Measurements from ENCODE around the gene BPTF. TPM values are rescaled to one million over a fixed set of nuclear protein-coding genes. Genes with fewer than 3 reads are reported as not detected.

BPTF gene
- total and polyA plus RNA-seq, 2 donors (not counting 1 experiment from before 2014, with no cell fraction given): 71.9 to 390 TPM

DNA sequence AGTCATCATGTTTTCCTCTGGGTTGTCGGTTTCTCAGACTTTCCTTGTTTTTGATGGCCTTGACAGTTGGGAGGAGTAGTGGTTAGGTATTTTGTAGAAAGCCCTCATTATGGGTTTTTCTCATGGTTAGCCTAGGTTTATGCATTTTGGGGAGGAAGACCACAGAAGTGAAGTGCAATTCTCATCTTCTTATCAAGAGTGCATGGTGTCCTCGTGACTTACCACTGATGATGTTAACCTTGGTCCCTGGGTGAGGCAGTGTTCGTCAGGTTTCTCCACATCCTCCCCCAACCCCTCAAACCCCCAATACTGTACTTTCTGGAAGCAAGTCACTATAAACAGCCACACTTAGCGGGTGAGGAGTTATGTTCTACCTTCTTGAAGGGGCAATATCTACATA, 42.3 kb downstream of the BPTF start:
- no peak for DNase-seq
- POLR2A ChIA-PET: no interaction called here
- H3K79me2 ChIP-seq (ENCODE audit: control insufficient read depth, insufficient read depth, low read length): peaks cover 74% of the 10 kb centered on the region
- H3K4me2 ChIP-seq (replicated peaks; ENCODE audit: low read depth, low read length, poor library complexity, severe bottlenecking): no peak overlapping the region
- Mint-ChIP-seq H3K4me3 (no peak overlapping the region), H3K27ac (no peak overlapping the region), H3K27me3 (no peaks in the 10 kb centered on the region), H3K4me1 (peaks cover 26% of the 10 kb centered on the region), H3K9me3 (ENCODE audit: insufficient read depth) (no peaks in the 10 kb centered on the region)
- H3K9ac ChIP-seq (ENCODE audit: low read length): no peak overlapping the region
- peaks cover 0 to 19% of the 10 kb centered on the region in 2 experiments for H3K36me3 ChIP-seq (replicated peaks in 1 of 2; ENCODE audit: control extremely low read depth in 1 of 2, control insufficient read depth in 1 of 2, extremely low read depth in 1 of 2, insufficient read depth in 2 of 2, low read length in 1 of 2)
- CTCF ChIA-PET: no interaction called here
- no peak for ATAC-seq (ENCODE audit: low read depth)
- TF ChIP-seq CTCF (IDR thresholded peaks at IDR 0.05) (no peak), EZH2 (IDR thresholded peaks at IDR 0.05; ENCODE audit: borderline replicate concordance, insufficient read depth, low read depth, low read length, poor library complexity, severe bottlenecking) (no peak)
- intact Hi-C loops (cut with micrococcal nuclease): no loop called here
- H3K4me3 ChIP-seq (ENCODE audit: control extremely low read depth in 1 of 5, extremely low read depth in 1 of 5, insufficient read depth in 1 of 5, low read depth in 2 of 5, low read length in 4 of 5): no peak overlapping the region
- H4K20me1 ChIP-seq (ENCODE audit: control insufficient read depth, insufficient read depth, low read length, poor library complexity, severe bottlenecking): peaks cover 69% of the 10 kb centered on the region
- H3K4me1 ChIP-seq (ENCODE audit: control insufficient read depth in 2 of 2, insufficient read depth in 2 of 2, low read length in 2 of 2): no peaks in the 10 kb centered on the region
- WGBS (ENCODE audit: insufficient coverage): 83% methylated on average over 1 of the region's 4 CpGs
- no peak overlapping the region for H2AFZ ChIP-seq (ENCODE audit: insufficient read depth, low read depth, low read length, poor library complexity, severe bottlenecking)
- H3K27me3 ChIP-seq (replicated peaks in 1 of 4; ENCODE audit: control extremely low read depth in 1 of 4, control insufficient read depth in 3 of 4, insufficient read depth in 4 of 4, low read length in 3 of 4): no peaks in the 10 kb centered on the region
- H3K27ac ChIP-seq (ENCODE audit: low read length in 2 of 2): no peak overlapping the region
- no peaks in the 10 kb centered on the region for H3K9me3 ChIP-seq (ENCODE audit: control extremely low read depth in 1 of 3, control insufficient read depth in 2 of 3, insufficient read depth in 1 of 3, low read length in 2 of 3)

GRCh38 chr17:67868176-67868575, 42.9 kb downstream of the BPTF start:
- Histone ChIP-seq H3K36me3 (replicated peaks in 1 of 2; ENCODE audit: control extremely low read depth in 1 of 2, control insufficient read depth in 1 of 2, extremely low read depth in 1 of 2, insufficient read depth in 2 of 2, low read length in 1 of 2) (peaks cover 0 to 14% of the 10 kb centered on the region in 2 experiments), H3K9ac (ENCODE audit: low read length) (no peak overlapping the region), H3K27ac (ENCODE audit: low read length in 2 of 2) (no peak overlapping the region), H2AFZ (ENCODE audit: insufficient read depth, low read depth, low read length, poor library complexity, severe bottlenecking) (no peak overlapping the region), H3K4me3 (ENCODE audit: control extremely low read depth in 1 of 5, extremely low read depth in 1 of 5, insufficient read depth in 1 of 5, low read depth in 2 of 5, low read length in 4 of 5) (no peak overlapping the region), H3K27me3 (replicated peaks in 1 of 4; ENCODE audit: control extremely low read depth in 1 of 4, control insufficient read depth in 3 of 4, insufficient read depth in 4 of 4, low read length in 3 of 4) (no peaks in the 10 kb centered on the region), H3K4me2 (replicated peaks; ENCODE audit: low read depth, low read length, poor library complexity, severe bottlenecking) (no peak overlapping the region), H3K79me2 (ENCODE audit: control insufficient read depth, insufficient read depth, low read length) (peaks cover 72% of the 10 kb centered on the region), H3K4me1 (ENCODE audit: control insufficient read depth in 2 of 2, insufficient read depth in 2 of 2, low read length in 2 of 2) (no peaks in the 10 kb centered on the region), H4K20me1 (ENCODE audit: control insufficient read depth, insufficient read depth, low read length, poor library complexity, severe bottlenecking) (peaks cover 63% of the 10 kb centered on the region), H3K9me3 (ENCODE audit: control extremely low read depth in 1 of 3, control insufficient read depth in 2 of 3, insufficient read depth in 1 of 3, low read length in 2 of 3) (no peaks in the 10 kb centered on the region)
- H3K27ac Mint-ChIP-seq: no peak overlapping the region
- H3K4me3 Mint-ChIP-seq: no peak overlapping the region
- TF ChIP-seq EZH2 (IDR thresholded peaks at IDR 0.05; ENCODE audit: borderline replicate concordance, insufficient read depth, low read depth, low read length, poor library complexity, severe bottlenecking): no peak
- TF ChIP-seq CTCF (IDR thresholded peaks at IDR 0.05): no peak
- ChIA-PET CTCF (no interaction called here), POLR2A (no interaction called here)
- ATAC-seq (ENCODE audit: low read depth) (no peak), DNase-seq (no peak)
- intact Hi-C loops (cut with micrococcal nuclease): no loop called here
- H3K27me3 Mint-ChIP-seq: no peaks in the 10 kb centered on the region
- H3K4me1 Mint-ChIP-seq: peaks cover 23% of the 10 kb centered on the region
- no peaks in the 10 kb centered on the region for H3K9me3 Mint-ChIP-seq (ENCODE audit: insufficient read depth)

All from B cell (primary cell).